COLO668 (cell line): Measurements from ENCODE around the gene CASP10.

Source experiments
- DNase-seq: peaks from one replicate; lab custom pipeline; 2025; ENCODE audit not compliant: unreplicated experiment; lab: John Stamatoyannopoulos, UW

Gene CASP10

GRCh38 chr2:201195331-201195730 is 12.4 kb downstream of the CASP10 start:
- DNase-seq: no peak

GRCh38 chr2:201196003-201196402 is 13.1 kb downstream of the CASP10 start:
- DNase-seq: no peak

GRCh38 chr2:201196803-201197202 is 13.9 kb downstream of the CASP10 start:
- no peak for DNase-seq

GRCh38 chr2:201197781-201198180 is 14.8 kb downstream of the CASP10 start:
- DNase-seq: no peak

GRCh38 chr2:201199847-201200246 is 16.9 kb downstream of the CASP10 start:
- DNase-seq: no peak

- no peak for DNase-seq
Observed at GRCh38 chr2:201200345-201200744, 17.4 kb downstream of the CASP10 start.

- no peak for DNase-seq
Observed at GRCh38 chr2:201201371-201201770, 18.4 kb downstream of the CASP10 start.

GRCh38 chr2:201203916-201204654 is 21.1 kb downstream of the CASP10 start:
- DNase-seq: no peak

- DNase-seq: no peak
Observed at GRCh38 chr2:201204655-201205514, 21.9 kb downstream of the CASP10 start.

- no peak for DNase-seq
Observed at GRCh38 chr2:201205515-201205849, 22.5 kb downstream of the CASP10 start.

- DNase-seq: no peak
Observed at GRCh38 chr2:201208563-201209252, 25.8 kb downstream of the CASP10 start.

- DNase-seq: no peak
Observed at GRCh38 chr2:201215963-201216362, 33.0 kb downstream of the CASP10 start.

- no peak for DNase-seq
Observed at GRCh38 chr2:201216918-201217317, 34.0 kb downstream of the CASP10 start.

GRCh38 chr2:201218780-201219179 is 35.8 kb downstream of the CASP10 start:
- DNase-seq: no peak

- DNase-seq: no peak
Observed at GRCh38 chr2:201219328-201220096, 36.6 kb downstream of the CASP10 start.

GRCh38 chr2:201220102-201220570 is 37.2 kb downstream of the CASP10 start:
- DNase-seq: peak; percentile 17

- no peak for DNase-seq
Observed at GRCh38 chr2:201223089-201224073, 40.4 kb downstream of the CASP10 start.

- DNase-seq: no peak
Observed at GRCh38 chr2:201228271-201228911, 45.5 kb downstream of the CASP10 start.

GRCh38 chr2:201228912-201229290 is 46.0 kb downstream of the CASP10 start:
- DNase-seq: no peak
